CD4-positive, alpha-beta memory T cell (primary cell): Measurements from ENCODE around the gene LTB4R2. TPM values are rescaled to one million over a fixed set of nuclear protein-coding genes. Genes with fewer than 3 reads are reported as not detected.

Source experiments
- CTCF ChIA-PET: fragments of 350-600 bp; sonication (Branson Sonifier 250); formaldehyde crosslinking; loops from one replicate; lab custom pipeline; 2021; ENCODE audit warnings: inconsistent platforms; ENCODE audit not compliant: partially characterized antibody; lab: Charles Lee
- POLR2A ChIA-PET: fragments of 350-600 bp; sonication (Branson Sonifier 250); formaldehyde crosslinking; loops from one replicate; lab custom pipeline; 2021; ENCODE audit not compliant: partially characterized antibody; lab: Charles Lee
- DNase-seq, 5 donors: peaks; one replicate each; pipeline versions ENCODE4 v3.0.0 to v3.0.0-alpha.2; 2020 to 2022; ENCODE audit warnings: mixed read lengths in 1 of 5
- H3K27ac ChIP-seq: one replicate; pipeline ENCODE4 v1.7.0; 2013; ENCODE audit warnings: low read depth, low read length
- H3K27me3 ChIP-seq: 2 replicates; pipeline ENCODE4 v1.7.0; 2013; ENCODE audit warnings: mild to moderate bottlenecking, low read length, moderate library complexity; ENCODE audit not compliant: insufficient read depth
- H3K36me3 ChIP-seq: 2 replicates; pipeline ENCODE4 v1.7.0; 2013; ENCODE audit warnings: mild to moderate bottlenecking, low read length, moderate library complexity; ENCODE audit not compliant: insufficient read depth
- H3K4me1 ChIP-seq: 2 replicates; pipeline ENCODE4 v1.7.0; 2013; ENCODE audit warnings: mild to moderate bottlenecking, low read length, moderate library complexity; ENCODE audit not compliant: insufficient read depth
- H3K4me3 ChIP-seq, 2 donors: one replicate each; pipeline ENCODE4 v1.7.0; 2013; ENCODE audit warnings: low read length in 2 of 2, mild to moderate bottlenecking in 1 of 2
- H3K9me3 ChIP-seq, 2 donors: one replicate each; pipeline ENCODE4 v1.7.0; 2013; ENCODE audit warnings: low read length in 2 of 2, control low read depth in 1 of 2; ENCODE audit not compliant: control insufficient read depth in 1 of 2
- H3K27ac Mint-ChIP-seq, 7 donors: one replicate each; pipeline ENCODE4 v1.8.0; 2020 to 2021; ENCODE audit warnings: mixed read lengths in 7 of 7, mild to moderate bottlenecking in 6 of 7, inconsistent platforms in 3 of 7, moderate library complexity in 3 of 7
- H3K27me3 Mint-ChIP-seq, 2 donors: one replicate each; pipeline ENCODE4 v1.8.0; 2020 to 2021; ENCODE audit warnings: mixed read lengths in 2 of 2
- H3K36me3 Mint-ChIP-seq, 2 donors: one replicate each; pipeline ENCODE4 v1.8.0; 2020 to 2021; ENCODE audit warnings: mixed read lengths in 2 of 2, inconsistent platforms in 1 of 2, mild to moderate bottlenecking in 1 of 2
- H3K4me1 Mint-ChIP-seq, 4 donors: one replicate each; pipeline ENCODE4 v1.8.0; 2020 to 2021; ENCODE audit warnings: mixed read lengths in 4 of 4, mild to moderate bottlenecking in 1 of 4
- H3K4me3 Mint-ChIP-seq, 8 donors: one replicate each; pipeline ENCODE4 v1.8.0; 2020 to 2021; ENCODE audit warnings: mixed read lengths in 8 of 8, mild to moderate bottlenecking in 7 of 8, moderate library complexity in 6 of 8, inconsistent platforms in 3 of 8
- H3K9me3 Mint-ChIP-seq, 8 donors: one replicate each; pipeline ENCODE4 v1.8.0; 2020 to 2021; ENCODE audit warnings: mixed read lengths in 8 of 8, mild to moderate bottlenecking in 5 of 8, inconsistent platforms in 3 of 8, moderate library complexity in 1 of 8
- intact Hi-C: fragments of 100-400 bp; cut with micrococcal nuclease; formaldehyde crosslinking; loops from one replicate; pipeline ENCODE4 v1.15.1; 2023
- polyA plus RNA-seq, 2 donors: library from polyadenylated mRNA; unstranded; fragments of 300-500 nt; fragmentation: Illumina TruSeq; gene quantifications; one replicate each; pipeline ENCODE4 v1.2.3, GENCODE V29; 2021
- total RNA-seq, 2 experiments: library from RNA; stranded (reverse); gene quantifications; one replicate each; pipeline ENCODE4 v1.2.3, GENCODE V29; 2021

Gene LTB4R2
- total and polyA plus RNA-seq, 4 experiments from 2014 or later = 2.3 to 18.8 (median 10.6) TPM

DNA sequence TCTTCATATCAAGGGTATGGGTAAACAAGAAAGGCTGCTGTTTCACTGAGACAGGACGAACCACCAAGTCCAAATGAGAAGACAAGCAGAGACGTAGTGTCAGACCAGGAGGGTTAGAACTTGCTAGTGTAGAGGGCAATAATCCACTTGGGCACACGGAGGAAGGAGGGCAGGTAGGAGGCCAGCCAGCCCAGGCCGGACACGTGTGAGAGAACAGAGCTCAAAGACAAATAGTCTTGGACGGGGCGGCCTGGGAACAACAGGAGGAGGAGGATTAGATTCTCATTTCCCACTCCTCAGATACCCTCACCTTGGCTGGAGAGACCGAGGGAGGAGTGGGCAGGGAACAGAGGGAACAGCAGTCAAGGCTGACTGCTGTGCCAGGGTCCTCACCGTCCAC lies 19.2 kb upstream of the LTB4R2 start:
- intact Hi-C loops = no loop called here
- Mint-ChIP-seq H3K27ac (peak overlapping the region in 1 of 7 donors; percentile 35), H3K27me3 (no peaks in the 10 kb centered on the region), H3K9me3 (no peaks in the 10 kb centered on the region), H3K36me3 (peaks cover 44 to 47% of the 10 kb centered on the region in 2 donors), H3K4me1 (peaks cover 0 to 20% (median 7%) of the 10 kb centered on the region in 4 donors), H3K4me3 (no peak overlapping the region)
- Histone ChIP-seq H3K4me3 (no peak overlapping the region), H3K4me1 (peaks cover 12% of the 10 kb centered on the region), H3K9me3 (no peaks in the 10 kb centered on the region), H3K36me3 (peaks cover 35% of the 10 kb centered on the region), H3K27ac (no peak overlapping the region), H3K27me3 (no peaks in the 10 kb centered on the region)
- DNase-seq = no peak
- CTCF ChIA-PET = interaction anchor here (2.3 to 5.3 kb wide), 3 partner anchors 17 to 48 kb away, joined by 9 to 49 read pairs (median 27); partner anchors contain the start of genes CIDEB, LTB4R2 and TINF2
- POLR2A ChIA-PET = interaction anchor here (0.6 to 2.1 kb wide), 6 partner anchors 13 to 232 kb away, joined by 3 to 14 read pairs (median 3); partner anchors contain the start of genes KHNYN, RABGGTA and TINF2

DNA sequence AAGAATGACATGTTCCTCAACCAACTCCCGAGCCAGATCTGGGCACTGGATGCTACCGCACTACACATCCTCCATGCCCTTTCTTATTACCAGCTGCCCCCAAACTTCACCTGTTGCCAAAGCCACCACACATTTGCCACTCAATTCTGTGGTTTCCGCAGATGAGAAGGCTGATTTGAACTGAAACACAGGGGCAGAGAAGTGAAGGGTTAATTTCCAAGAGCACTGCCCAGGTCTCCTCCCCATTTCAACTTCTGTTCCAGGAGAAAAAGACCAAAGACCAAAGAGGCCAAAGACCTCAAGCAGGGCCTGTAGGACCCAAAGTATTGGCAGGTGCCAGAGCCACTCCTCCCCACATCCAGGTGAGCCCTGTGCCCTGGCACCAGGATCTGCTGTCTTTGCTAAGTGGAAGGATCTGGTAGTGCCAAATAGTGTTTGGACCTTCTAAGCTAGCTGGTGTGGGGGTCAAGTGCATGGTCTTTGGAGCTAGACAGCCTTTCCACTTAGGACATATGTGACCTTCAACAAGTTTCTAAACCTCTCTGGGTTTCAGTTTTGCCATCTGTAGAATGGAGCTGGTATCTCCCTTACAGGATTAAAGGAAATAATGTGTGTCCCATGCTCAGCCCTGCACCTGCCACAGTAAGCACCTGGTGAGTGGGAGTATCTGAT lies 18.4 kb upstream of the LTB4R2 start:
- ChIA-PET POLR2A (interaction anchor here (0.6 to 2.1 kb wide), 2 partner anchors 49 to 233 kb away, joined by 3 to 14 read pairs; partner anchors contain the start of gene TINF2), CTCF (interaction anchor here (0.7 to 5.3 kb wide), 6 partner anchors 12 to 145 kb away, joined by 3 to 49 read pairs (median 4); partner anchors contain the start of genes CIDEB, LTB4R2 and TINF2)
- no peak overlapping the region for H3K4me3 ChIP-seq
- no peak for DNase-seq
- peaks cover 2 to 28% (median 12%) of the 10 kb centered on the region in 4 donors for H3K4me1 Mint-ChIP-seq
- H3K36me3 ChIP-seq = peaks cover 44% of the 10 kb centered on the region
- peaks cover 50 to 56% of the 10 kb centered on the region in 2 donors for H3K36me3 Mint-ChIP-seq
- intact Hi-C loops = no loop called here
- peaks cover 13% of the 10 kb centered on the region for H3K4me1 ChIP-seq
- H3K27me3 Mint-ChIP-seq = no peaks in the 10 kb centered on the region
- no peaks in the 10 kb centered on the region for H3K9me3 Mint-ChIP-seq
- H3K27ac Mint-ChIP-seq = peak overlapping the region in 1 of 7 donors; percentile 26
- H3K27ac ChIP-seq = no peak overlapping the region
- H3K27me3 ChIP-seq = no peaks in the 10 kb centered on the region
- H3K4me3 Mint-ChIP-seq = no peak overlapping the region
- no peaks in the 10 kb centered on the region for H3K9me3 ChIP-seq

DNA sequence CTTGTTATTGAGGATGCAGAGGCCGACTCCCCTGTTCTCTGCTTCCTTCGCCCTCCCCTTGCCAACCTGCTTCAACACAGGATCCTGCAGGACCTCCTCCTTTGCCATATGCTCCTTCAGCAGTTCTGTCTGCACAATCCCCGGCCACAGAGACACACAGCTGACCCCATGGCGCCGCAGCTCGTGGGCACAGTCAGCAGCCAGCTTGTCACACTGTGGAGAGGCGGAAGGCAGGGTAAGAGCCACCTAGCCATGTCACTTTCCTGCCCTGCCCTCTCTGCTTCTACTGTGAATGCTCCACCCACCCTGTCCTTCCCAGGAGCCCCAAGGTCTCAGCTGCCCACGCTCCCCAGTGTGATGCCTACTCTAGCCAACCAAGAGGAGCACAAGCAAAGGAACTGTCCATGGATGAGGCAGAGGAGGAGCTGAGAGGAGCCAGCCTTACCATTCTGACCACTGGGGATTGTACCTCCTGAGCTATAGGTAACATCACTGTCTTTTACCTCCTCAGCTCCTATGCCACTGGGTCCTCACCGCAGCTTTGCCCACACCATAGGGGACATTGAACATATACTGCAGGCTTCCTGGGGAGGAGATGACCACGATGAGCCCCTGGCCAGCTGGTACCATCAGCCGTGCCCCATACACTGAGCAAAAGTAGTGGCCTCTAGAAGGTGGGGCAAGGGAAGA lies 17.7 kb upstream of the LTB4R2 start:
- Mint-ChIP-seq H3K9me3 (no peaks in the 10 kb centered on the region), H3K27me3 (no peaks in the 10 kb centered on the region), H3K4me3 (no peak overlapping the region), H3K36me3 (peaks cover 52 to 58% of the 10 kb centered on the region in 2 donors), H3K27ac (peak overlapping the region in 1 of 7 donors; percentile 47), H3K4me1 (peaks cover 8 to 35% (median 19%) of the 10 kb centered on the region in 4 donors)
- H3K27ac ChIP-seq = no peak overlapping the region
- ChIA-PET CTCF (interaction anchor here (0.7 to 5.3 kb wide), 8 partner anchors 9 to 234 kb away, joined by 3 to 49 read pairs (median 4); partner anchors contain the start of genes CIDEB, LTB4R2 and TINF2), POLR2A (interaction anchor here (1.1 to 1.7 kb wide), 2 partner anchors 50 to 212 kb away, joined by 3 to 6 read pairs; partner anchors contain the start of gene TINF2)
- no peak overlapping the region for H3K4me3 ChIP-seq
- peaks cover 20% of the 10 kb centered on the region for H3K4me1 ChIP-seq
- H3K9me3 ChIP-seq = no peaks in the 10 kb centered on the region
- H3K27me3 ChIP-seq = no peaks in the 10 kb centered on the region
- peaks cover 44% of the 10 kb centered on the region for H3K36me3 ChIP-seq
- DNase-seq = no peak
- intact Hi-C loops = no loop called here

DNA sequence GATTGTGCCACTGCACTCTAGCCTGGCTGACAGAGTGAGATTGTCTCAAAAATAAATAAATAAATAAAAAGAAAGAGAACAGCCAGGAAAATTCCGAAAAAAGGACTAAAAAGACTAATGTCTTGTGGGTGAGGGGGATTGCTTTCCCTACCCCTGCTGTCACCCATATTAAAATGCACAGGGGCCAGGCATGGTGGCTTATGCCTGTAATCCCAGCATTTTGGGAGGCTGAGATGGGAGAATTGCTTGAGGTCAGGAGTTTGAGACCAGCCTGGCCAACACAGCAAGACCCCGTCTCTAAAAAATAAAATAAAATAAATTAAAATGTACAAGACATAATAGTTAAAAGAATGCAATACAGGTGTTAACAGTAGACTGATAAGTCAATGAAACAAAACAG lies 16.4 kb upstream of the LTB4R2 start:
- Histone ChIP-seq H3K27ac (no peak overlapping the region), H3K9me3 (no peaks in the 10 kb centered on the region), H3K27me3 (no peaks in the 10 kb centered on the region), H3K4me3 (no peak overlapping the region), H3K4me1 (peaks cover 32% of the 10 kb centered on the region), H3K36me3 (peaks cover 44% of the 10 kb centered on the region)
- no peak for DNase-seq
- H3K27ac Mint-ChIP-seq = no peak overlapping the region
- peaks cover 14 to 43% (median 26%) of the 10 kb centered on the region in 4 donors for H3K4me1 Mint-ChIP-seq
- H3K27me3 Mint-ChIP-seq = no peaks in the 10 kb centered on the region
- no peak overlapping the region for H3K4me3 Mint-ChIP-seq
- peaks cover 52 to 56% of the 10 kb centered on the region in 2 donors for H3K36me3 Mint-ChIP-seq
- ChIA-PET POLR2A (interaction anchor here (1.1 to 1.7 kb wide), 2 partner anchors 51 to 213 kb away, joined by 3 to 6 read pairs; partner anchors contain the start of gene TINF2), CTCF (interaction anchor here (0.9 to 5.3 kb wide), 5 partner anchors 11 to 143 kb away, joined by 4 to 49 read pairs (median 5); partner anchors contain the start of genes CIDEB, LTB4R2, MDP1 and TINF2)
- intact Hi-C loops = no loop called here
- H3K9me3 Mint-ChIP-seq = no peaks in the 10 kb centered on the region

DNA sequence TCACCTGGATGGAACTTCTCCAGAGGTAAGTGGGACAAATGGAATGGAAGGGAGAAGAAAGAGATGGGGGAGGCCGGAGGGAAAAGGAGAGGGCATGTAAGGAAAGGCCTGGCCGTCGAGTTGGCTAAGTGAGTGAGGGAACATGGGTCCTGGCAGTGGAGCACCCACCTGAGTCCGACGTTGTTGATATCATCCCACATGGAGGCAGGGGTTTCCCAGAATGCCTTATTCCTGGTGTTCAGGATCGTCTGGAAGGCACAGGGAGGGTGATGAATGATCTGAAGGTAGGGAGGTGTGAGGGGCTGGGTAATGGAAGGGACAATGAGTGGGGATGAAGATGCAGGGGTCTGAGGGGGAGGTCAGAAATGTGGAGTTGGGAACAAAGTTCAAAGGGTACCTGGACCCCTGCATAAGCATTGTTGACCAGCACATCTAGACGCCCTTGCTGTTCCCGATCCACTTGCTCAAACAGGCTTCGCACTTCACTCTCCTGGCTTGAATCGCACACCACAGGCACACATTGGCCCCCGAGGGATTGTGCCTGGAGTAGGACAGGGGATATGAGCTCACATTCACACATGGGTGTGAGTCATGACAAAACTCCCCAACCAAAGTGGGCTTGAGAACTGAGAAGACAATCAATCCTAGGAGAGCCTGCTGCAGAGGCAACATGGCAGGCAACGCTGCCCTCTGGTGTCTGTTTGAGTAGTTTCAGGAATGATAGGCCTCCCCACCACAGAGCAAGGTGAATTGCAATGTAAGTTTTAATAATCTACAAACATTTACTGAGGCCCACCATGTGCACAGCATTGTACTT lies 13.4 kb upstream of the LTB4R2 start:
- ChIA-PET POLR2A (interaction anchor here (0.6 to 7.1 kb wide), 17 partner anchors 10 to 136 kb away, joined by 3 to 136 read pairs (median 4); partner anchors contain the start of genes CBLN3, CHMP4A, GMPR2 and IRF9), CTCF (interaction anchor here (0.6 to 18.5 kb wide), 23 partner anchors 13 to 239 kb away, joined by 3 to 556 read pairs (median 7); partner anchors contain the start of genes CHMP4A, CIDEB, LTB4R and LTB4R2)
- intact Hi-C loops = loop anchor here (1.0 to 2.0 kb wide), 5 partner anchors 25 to 282 kb away; partner anchors contain the start of genes MDP1 and RABGGTA
- peak overlapping the region; percentile 68 for H3K27ac ChIP-seq
- H3K9me3 ChIP-seq = no peaks in the 10 kb centered on the region
- peaks cover 42% of the 10 kb centered on the region for H3K4me1 ChIP-seq
- no peaks in the 10 kb centered on the region for H3K27me3 ChIP-seq
- H3K27me3 Mint-ChIP-seq = no peaks in the 10 kb centered on the region
- H3K9me3 Mint-ChIP-seq = peaks cover 0 to 6% (median 0%) of the 10 kb centered on the region in 8 donors
- peaks cover 34 to 47% of the 10 kb centered on the region in 2 donors for H3K36me3 Mint-ChIP-seq
- peak; percentile 72 to 88 (median 76) for DNase-seq
- peak overlapping the region in 3 of 8 donors; percentile 12 to 66 (median 58) for H3K4me3 Mint-ChIP-seq
- peaks cover 30 to 51% (median 42%) of the 10 kb centered on the region in 4 donors for H3K4me1 Mint-ChIP-seq
- peaks cover 32% of the 10 kb centered on the region for H3K36me3 ChIP-seq
- H3K4me3 ChIP-seq = no peak overlapping the region
- peak overlapping the region; percentile 71 to 96 (median 90) for H3K27ac Mint-ChIP-seq
